H4 (cell line): ENCODE data around the gene UNC79. TPM values are rescaled to one million over a fixed set of nuclear protein-coding genes. Genes with fewer than 3 reads are reported as not detected.
"Not testable (repeated sequence)": the region's sequence is repeated elsewhere in the genome, so short reads cannot be mapped to it uniquely, and the experiment has no call there.

ENCODE experiments used
- DNase-seq: peaks from one replicate; pipeline ENCODE4 v3.0.0-alpha.2; 2015; ENCODE audit warnings: low spot score
- total RNA-seq: library from RNA; depleted of rRNA; stranded (reverse); fragments of >200 nt; shearing (Covaris generic); gene quantifications from 2 replicates; pipeline ENCODE4 v1.2.3, GENCODE V29; 2014; rRNA removed

The UNC79 gene
- 0.02 and 0.06 TPM in 2 replicates for total RNA-seq

DNA sequence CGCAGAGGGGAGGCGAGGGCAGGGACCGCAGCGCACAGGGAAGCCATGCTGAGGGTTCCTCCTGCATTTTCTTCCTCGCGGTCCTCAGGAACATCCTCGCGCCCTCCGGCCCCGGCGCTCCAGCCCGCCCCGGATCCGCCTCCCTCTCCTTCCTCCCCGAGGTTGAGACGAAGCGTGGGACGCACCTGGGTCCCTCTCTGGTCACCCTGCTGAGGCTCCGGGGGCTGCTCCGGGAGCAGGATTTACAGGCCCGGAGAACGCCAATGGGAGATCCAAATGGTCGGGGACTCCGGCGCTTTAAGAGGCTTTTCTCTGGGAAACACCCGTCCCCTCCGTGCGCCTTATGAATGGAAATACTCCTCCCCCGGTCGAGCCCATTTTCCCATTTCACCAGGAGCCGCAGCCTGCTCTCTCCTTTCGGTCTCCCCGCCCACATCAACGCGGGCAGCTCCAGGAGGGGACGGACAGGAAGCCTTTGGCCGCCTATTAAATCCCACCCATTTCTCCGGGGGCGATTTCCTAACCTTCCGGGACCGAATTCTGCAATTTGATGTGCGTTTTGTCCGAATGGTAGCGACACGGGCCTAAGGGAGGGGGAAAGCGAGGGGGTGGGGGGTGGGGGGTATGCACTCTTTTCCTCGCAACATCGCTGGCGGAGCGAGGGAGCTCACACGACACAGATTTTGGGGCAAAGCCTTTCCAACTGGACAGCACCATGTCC, at the start of gene UNC79:
Gene UNC79 (plus strand): TSS at position 625 of the 721 bp plus-strand sequence. CDS start 91 bp downstream, at position 716.
- no peak for DNase-seq

DNA sequence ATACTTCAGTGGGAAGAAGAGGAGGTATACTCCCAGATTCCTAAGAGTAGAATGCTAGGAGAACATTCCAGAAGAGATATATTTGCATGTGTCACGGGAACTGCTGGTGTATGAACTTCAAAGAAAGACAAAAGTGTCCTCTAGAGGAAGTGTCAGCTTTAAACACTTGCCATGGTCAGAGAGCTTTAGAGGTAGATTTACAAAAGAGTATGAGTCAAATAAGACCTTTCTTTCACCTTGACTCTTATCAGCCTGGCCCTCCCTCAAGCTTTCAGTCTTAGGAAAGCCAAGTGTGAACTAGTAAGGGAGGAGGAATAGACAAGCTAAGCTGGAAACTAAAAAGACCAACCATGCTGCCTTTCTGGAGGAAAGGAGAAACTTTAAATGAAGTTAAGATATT, 49.1 kb upstream of the UNC79 start:
- DNase-seq, result no peak

DNA sequence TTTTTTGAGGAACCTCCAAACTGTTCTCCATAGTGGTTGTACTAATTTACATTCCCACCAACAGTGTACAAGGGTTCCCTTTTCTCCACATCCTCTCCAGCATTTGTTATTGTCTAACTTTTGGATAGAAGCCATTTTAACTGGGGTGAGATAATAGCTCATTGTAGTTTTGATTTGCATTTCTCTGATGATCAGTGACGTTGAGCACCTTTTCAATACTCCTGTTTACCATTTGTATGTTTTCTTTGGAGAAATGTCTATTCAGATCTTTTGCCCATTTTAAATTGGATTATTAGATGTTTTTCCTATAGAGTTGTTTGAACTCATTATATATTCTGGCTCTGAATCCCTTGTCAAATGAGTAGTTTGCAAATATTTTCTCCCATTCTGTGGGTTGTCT, 46.5 kb upstream of the UNC79 start:
- DNase-seq, result not testable (repeated sequence)

DNA sequence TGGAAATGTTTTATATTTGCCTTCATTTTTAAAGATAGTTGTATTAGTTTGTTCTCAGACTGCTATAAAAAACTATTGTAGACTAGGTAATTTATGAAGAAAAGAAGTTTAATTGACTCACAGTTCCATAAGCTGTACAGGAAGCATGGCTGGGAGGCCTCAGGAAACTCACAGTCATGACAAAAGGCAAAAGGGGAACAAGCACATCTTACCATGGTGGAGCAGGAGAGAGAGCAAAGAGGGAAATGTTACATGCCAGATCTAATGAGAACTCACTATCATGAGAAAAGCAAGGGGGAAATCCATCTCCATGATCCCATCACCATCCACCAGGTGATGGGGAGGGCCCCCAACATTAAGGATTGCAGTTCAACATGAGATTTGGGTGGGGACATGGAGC, 35.5 kb upstream of the UNC79 start:
- no peak for DNase-seq

DNA sequence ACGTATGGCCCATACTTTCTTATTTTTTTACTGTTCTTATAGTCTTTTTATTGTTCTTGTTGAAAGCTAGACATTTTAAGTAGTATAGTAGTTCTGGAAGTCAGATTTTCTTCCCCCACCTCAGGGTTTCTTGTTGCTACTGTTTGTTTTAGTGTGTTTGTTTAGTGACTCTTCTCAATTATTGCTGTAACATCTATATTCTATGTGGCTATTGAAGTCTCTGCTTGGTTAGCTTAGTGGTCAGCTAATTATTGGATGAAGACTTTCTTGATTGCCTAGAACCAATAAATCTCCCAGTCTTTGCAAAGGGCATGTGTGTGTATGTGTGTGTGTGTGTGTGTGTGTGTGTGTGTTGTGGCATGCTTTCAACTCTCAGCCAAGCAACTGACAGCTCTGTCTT, 34.3 kb upstream of the UNC79 start:
- no peak for DNase-seq

DNA sequence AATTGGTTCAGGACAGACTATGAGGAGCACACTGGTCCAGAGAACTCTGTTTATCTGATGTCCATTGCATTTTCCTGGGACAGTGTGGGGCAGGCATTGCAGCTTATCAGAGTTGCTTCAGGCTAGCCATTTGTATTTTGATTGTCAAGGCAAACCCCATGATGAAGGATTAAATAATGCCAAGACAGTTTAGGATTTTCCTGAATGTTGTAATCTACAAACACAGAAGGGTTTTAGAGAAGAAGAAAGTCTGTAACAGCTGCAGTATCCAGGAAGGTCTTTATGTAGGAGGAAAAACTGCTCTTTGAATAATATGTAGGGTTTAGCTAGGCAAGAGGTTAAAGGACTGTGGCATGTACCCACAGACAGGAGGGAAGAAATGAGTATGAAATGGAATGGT, 32.2 kb upstream of the UNC79 start:
- DNase-seq, result no peak

DNA sequence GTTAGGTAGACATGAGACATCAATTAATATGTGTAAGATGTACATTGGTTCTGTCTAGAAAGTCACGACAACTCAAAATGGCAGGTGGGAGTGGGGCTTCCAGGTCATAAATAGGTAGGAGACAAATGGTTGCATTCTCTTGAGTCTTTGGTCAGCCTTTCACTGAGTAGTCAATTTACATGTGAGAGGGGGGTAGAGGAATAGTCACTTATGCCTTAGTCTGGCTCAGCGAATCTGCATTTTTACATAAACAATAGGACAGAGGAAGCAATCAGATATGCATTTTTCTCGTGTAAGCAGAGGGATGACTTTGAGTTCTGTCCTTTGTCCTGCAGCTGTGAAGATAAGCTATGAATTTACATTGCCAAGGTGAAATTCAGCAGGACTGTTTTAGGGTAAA, 27.8 kb upstream of the UNC79 start:
- DNase-seq, result no peak

DNA sequence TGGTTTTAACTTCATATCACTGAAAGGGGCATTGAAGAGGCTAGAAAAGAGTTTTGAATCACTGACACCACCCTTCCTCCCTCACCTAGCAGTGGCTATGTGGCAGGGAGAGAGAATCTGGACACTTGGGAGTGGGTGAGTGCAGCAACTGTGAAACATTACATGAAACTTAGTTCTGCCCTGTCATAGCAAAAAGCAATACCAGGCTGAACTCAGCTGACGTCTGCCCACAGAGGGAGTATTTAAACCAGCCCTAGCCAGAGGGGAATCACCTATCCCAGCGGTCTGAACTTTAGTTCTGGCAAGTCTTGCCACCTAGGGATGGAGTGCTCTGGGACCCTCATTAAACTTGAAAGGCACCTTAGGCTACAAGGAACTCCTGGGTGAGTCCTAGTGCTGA, 20.7 kb upstream of the UNC79 start:
- no peak for DNase-seq

DNA sequence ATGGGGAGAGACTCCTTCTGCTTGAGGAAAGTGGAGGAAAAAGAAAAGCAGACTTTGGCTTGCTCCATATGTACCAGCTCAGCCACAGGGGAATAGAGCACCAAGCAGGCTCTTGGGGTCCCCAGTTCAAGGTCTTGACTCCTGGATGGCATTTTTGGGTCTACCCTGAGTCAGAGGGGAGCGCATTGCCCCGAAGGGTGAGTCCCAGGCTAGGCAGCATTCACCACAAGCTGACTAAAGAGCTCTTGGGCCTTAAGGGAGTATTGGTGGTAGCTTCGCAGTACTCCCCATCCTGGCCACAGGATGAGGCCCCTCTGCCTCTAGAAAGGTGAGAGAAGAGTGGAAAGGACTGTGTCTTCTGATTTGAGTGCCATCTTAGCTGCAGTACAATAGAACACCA, 19.8 kb upstream of the UNC79 start:
- DNase-seq, result no peak

DNA sequence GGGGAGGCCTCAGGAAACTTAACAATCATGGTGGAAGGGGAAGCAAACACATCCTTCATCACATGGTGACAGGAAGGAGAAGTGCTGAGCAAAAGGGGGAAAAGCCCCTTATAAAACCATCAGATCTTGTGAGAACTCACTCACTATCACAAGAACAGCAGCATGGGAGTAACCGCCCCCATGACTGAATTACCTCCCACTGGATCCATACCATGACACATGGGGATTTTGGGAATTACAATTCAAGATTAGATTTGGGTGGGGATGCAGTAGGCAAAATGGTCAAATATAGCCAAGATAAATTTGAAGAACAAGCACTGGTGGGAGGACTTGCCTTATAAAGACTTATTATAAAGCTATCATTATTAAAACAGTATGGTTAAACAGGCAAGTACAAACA, 5.6 kb upstream of the UNC79 start:
- DNase-seq, result not testable (repeated sequence)

DNA sequence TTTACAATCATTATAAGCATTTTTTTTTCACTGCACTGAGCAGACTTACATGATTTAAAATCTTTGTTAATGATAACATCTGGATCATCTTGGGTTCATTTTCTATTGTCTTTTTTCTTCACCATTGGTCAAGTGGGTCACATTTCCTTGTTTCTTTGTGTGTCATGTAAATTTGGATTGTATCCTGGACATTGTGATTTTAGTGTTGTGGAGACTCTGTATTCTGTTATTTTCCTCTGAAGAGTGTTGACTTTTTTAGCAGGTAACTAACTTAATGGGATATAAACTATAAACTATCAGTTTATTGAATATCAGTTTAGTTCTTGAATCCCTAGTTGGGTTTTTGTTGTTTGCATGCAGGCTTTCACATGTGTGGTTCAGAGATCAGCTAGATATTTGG, 4.0 kb upstream of the UNC79 start:
- no peak for DNase-seq

DNA sequence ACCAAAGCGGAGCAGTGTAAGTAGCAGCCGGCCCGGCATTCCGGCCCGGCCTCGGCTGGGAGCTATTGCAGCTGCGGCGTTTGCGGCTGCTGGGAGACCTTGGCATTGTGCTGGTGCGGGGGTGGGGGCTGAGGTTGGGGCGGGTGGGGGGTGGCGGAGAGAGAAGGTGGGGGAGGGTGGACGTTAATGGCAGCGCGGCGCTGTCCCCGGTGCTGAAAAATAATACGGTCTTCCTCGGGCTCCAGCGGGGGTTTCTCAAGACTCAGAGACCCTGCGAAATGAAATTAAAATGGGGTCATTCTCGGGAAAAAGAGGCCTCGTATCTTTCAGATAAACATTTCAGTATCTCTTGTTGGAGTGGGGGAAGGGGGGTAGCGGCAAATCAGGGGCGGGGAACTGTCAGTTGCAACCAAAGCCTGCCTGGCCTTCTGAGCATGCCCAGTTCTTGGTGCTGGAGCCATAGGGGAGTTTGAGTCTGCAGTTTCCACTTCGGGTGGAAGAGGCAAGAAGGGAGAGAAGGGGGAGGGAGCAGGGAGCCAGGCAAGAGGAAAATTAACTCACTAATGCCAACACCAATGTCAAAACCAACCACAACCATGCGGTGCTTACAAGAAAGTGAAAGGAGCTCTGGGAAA, 414 bp downstream of the UNC79 start:
- DNase-seq, result no peak

DNA sequence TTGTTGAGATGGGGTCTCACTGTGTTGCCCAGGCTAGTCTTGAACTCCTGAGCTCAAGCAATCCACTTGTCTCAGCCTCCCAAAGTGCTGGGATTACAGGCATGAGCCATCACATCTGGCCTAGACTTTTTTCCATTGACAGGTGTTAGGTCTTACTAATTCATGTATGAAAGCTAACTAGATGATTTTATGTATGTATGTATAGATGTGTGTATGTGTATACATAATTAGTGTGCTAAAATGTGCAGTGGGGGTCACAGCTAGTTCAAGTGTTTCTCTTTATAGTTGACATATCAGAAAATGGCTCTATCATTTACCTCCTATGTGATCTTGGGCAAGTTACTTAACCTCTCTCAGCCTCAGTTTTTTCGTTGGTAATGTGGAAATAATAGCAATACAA, 23.5 kb downstream of the UNC79 start:
- DNase-seq, result no peak

DNA sequence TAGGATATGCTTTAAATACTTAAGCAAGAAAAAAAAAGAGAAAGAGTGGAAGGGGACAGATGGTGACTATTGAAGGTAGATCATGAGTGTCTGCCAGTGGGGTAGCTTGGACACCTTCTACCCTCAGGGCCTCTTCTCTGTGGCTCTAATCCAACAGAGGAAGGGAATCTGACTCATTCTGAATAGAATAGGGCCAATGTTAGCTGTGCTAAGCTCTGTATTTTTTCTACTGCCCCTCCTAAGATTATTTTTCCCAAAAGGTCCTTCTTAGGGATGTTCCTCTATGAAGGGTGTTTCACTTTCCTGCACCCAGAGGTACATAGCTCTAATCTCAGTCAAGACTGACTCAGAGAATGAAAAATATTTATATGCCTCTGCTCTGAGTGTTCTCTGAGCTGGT, 25.6 kb downstream of the UNC79 start:
- DNase-seq, result no peak

DNA sequence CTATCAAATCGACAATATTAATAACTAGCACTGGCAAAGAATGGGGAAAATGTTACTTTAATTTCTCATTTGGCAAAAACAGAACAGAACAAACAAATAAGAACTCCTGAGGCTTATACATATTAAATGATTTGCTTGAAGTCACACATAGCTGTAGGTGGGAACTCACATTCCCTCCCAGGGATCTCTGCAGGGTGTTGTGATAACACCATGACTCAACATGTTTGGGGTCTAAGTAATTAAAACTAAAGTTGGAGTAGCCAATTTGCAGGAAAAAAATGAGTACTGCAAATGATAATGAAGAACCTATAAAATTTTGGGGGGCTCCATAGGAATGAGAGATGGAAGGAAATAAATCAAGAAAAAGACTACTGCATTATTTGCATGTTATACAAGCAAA, 27.5 kb downstream of the UNC79 start:
- DNase-seq, result no peak

DNA sequence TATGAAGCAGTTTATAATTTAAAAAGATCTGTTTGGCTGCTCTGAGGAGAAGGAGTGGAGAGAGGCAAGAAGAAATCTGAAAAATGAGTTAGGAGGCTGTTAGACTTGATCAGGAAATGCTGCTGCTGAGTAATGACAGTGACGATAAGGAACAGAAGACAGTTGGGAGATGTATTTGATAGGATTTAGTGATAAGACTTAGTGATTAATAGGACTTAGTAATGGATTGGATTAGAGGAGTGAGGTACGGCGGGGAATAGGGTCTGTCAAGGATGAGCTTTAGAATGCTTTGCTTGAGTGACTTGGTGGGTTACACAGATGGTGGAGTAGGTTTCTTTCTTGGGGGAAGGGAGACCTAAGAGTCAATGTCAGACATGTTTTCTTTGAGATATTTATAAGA, 31.7 kb downstream of the UNC79 start:
- no peak for DNase-seq

DNA sequence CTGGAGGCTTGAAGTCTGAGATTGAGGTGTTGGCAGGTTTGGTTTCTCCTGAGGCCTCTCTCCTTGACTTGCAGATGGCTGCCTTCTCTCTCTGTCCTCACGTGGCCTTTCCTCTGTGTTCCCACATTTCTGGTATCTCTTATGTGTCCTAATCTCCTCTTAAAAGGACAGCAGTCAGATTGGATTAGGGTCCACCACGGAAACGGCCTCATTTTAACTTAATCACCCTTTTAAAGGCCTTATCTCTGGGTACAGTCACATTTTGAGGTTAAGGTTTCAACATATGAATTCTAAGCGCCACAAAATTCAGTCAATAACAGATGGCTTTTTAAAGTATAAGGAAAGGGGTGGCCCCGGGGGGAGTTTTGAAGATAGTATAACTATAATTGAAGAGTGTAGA, 33.5 kb downstream of the UNC79 start:
- DNase-seq, result no peak

DNA sequence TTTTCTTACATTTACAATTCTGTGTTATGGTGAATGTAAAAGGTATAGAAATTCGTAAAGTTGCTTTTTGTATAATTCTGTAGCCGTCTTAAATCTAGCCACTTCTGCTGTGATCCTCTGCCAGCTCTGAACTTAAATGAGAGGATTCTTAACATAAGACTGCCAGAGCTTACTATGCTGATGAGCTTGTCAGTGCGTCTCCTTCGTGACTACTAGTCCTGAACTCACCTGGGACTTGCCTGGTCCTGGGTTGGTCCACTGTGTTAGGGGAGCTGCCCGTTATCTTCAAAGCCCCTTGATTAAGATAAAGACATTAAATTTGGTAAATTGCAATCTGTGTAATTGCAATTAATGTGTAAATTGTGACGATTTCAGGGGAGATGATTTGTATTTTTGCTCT, 44.7 kb downstream of the UNC79 start:
- DNase-seq, result no peak

DNA sequence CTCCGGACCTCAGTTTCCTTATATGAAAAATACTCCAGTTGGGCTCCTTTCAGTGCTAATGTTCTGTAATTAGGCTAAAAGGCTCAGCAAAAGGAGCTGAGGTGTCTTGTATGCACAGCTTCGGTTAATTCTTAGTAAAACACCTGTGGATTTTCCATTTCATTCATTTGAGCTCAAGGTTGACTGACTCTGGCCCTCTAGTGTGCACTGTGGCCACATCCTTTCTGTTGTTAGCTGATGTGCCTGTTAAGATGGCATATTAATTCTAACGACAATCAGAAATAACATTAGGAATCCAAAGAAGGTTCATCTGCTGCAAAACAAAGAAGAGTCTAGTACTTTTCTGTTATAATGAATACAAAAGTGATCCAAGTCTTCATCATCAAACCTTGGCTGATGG, 45.6 kb downstream of the UNC79 start:
- DNase-seq, result no peak

DNA sequence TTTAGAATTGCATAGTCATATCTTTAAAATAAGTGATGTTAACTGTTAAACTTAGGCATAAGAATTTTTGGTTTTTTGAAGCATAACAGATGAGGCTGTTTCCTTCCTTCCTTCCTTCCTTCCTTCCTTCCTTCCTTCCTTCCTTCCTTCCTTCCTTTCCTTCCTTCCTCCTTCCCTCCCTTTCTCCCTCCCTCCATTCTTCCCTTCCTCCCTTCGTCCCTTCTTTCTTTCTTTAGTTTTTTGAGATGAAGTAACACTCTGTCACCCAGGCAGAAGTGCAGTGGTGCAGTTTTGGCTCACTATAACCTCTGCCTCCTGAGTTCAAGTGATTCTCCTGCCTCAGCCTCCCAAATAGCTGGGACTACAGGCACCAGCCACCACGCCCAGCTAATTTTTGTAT, 48.3 kb downstream of the UNC79 start:
- DNase-seq, result not testable (repeated sequence)

DNA sequence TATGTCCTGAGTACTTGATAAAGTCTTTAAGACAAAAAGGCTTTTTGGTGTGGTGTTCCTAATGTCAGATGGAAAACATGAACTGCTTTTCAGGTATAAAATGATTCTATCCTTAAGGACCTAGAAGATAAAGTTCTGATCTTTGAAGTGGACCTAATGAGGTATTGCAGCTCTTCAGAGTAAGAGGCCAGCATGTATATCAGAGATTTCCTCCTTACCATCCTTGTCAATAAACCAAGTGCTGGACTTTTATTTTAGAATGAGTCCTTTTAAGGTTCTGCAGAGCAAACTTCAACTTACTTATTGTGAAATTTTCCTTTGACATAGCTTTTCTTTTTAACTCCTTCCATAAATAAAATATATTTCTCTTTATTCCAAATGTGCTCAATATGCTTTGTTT, 50.1 kb downstream of the UNC79 start:
- no peak for DNase-seq

DNA sequence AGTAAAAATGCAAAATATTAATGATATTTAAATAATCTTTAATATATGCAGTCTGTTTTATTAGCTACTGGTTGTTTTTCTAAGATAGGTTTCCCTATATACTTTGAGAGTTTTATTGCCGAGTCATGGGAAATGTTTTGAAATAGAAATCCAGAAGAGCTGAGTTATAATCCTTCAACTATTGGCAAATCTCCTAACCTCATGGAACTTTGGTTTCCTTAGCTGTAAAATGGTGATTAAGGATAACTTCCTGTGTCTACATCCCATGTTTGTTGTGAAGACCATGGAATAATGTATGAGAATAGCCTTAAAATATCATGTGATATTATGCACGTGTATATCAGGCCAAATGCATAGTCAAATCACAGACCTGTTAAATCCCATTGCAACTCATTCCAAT, 51.0 kb downstream of the UNC79 start:
- no peak for DNase-seq

DNA sequence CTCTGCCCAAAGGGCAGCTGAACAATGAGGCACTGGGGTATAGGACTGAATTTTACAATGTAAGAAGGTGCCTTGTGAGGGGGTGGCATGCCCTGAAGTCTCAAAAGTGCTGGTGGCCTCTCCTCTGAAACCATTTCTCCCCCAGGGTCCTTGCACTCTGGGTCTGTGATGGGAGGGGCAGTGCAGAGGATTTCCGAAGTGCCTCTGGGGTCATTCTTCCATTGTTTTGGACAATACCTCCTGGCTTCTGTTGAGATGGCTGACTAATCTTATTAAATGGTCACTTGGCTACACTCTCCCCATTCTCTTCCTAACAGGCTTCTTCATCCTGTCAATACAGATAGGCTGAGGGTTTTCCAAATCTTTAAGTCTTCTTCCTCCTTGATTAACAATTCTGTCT, 59.3 kb downstream of the UNC79 start:
- no peak for DNase-seq

DNA sequence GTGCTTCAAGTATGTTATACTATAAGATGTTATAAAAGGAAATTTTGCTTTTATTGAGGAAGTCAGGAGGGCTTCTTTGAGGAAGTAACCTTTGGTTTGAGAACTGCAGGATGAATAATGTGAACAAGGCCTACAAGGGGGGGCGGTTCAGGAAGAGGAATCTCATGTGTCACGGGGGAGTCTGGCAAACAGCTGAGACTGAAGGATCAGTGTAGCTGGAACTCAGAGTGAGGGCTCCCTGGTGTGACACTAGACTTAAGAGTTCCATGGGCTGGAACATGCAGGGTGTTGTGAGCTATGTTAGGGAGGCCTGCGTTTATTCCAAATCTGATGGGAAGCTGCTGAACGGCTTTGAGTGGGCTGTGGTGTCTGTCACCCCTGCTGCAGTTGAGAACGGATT, 62.3 kb downstream of the UNC79 start:
- DNase-seq, result no peak
